Rectal smooth muscle tissue (tissue), 1 donor: ENCODE measurements around the gene CFAP97D2.
"Not testable (repeated sequence)": the region's sequence is repeated elsewhere in the genome, so short reads cannot be mapped to it uniquely, and the experiment has no call there.

Experiments used
- H3K27ac ChIP-seq: one replicate; pipeline ENCODE4 v1.7.0; 2013; ENCODE audit warnings: low read depth, low read length, inconsistent platforms
- H3K27me3 ChIP-seq: one replicate; pipeline ENCODE4 v1.7.0; 2013; ENCODE audit warnings: low read length; ENCODE audit not compliant: control insufficient read depth, insufficient read depth
- H3K36me3 ChIP-seq: one replicate; pipeline ENCODE4 v1.7.0; 2013; ENCODE audit warnings: low read length; ENCODE audit not compliant: control insufficient read depth, insufficient read depth
- H3K4me1 ChIP-seq: one replicate; pipeline ENCODE4 v1.7.0; 2013; ENCODE audit warnings: low read length; ENCODE audit not compliant: control insufficient read depth, insufficient read depth
- H3K4me3 ChIP-seq: one replicate; pipeline ENCODE4 v1.7.0; 2013; ENCODE audit warnings: low read length
- H3K9ac ChIP-seq: one replicate; pipeline ENCODE4 v1.7.0; 2013; ENCODE audit warnings: low read length

CFAP97D2 gene

DNA sequence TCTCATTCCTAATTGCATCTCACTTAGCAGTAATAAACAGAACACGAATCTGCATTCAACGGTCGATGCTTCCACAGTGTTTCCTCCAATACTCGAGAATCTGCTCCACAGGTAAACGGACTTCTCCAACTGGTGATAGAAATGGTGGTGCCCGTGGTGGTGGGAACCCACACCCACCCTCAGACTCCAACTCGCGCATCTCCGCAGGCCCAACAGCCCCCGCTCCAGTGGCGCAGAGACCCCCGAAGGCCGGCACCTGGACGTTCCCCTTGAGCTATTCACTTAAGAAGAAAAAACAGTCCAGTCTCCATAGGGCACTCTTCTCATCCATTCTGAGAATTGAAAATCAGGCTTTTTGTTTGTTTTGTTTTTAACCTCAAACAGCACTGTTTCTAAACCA lies 32.9 kb upstream of the CFAP97D2 start:
- H3K36me3 ChIP-seq = no peaks in the 10 kb centered on the region
- H3K9ac ChIP-seq = no peak overlapping the region
- no peaks in the 10 kb centered on the region for H3K4me1 ChIP-seq
- H3K27me3 ChIP-seq = no peaks in the 10 kb centered on the region
- no peak overlapping the region for H3K4me3 ChIP-seq
- no peak overlapping the region for H3K27ac ChIP-seq

DNA sequence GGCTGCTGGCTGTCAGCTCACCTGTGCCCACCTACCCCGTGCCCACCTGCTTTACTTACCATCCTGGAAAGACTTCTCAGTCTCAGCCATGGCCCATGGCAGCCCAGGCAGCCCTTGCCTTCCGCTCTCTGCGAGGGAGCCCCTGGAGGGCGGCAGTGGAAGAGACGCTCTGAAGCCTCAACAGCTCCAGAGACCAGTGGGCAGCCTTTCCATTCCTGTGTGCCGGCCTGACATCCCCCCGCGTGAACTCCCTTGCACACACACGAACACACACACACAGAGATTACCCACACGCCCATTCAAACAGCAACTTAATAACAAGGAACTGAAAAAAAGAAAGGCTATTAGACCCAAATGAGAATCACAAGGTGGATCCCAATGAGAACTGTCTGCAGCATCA lies 32.4 kb upstream of the CFAP97D2 start:
- Histone ChIP-seq H3K27me3 (no peaks in the 10 kb centered on the region), H3K27ac (no peak overlapping the region), H3K4me1 (no peaks in the 10 kb centered on the region), H3K36me3 (no peaks in the 10 kb centered on the region), H3K9ac (no peak overlapping the region), H3K4me3 (no peak overlapping the region)

DNA sequence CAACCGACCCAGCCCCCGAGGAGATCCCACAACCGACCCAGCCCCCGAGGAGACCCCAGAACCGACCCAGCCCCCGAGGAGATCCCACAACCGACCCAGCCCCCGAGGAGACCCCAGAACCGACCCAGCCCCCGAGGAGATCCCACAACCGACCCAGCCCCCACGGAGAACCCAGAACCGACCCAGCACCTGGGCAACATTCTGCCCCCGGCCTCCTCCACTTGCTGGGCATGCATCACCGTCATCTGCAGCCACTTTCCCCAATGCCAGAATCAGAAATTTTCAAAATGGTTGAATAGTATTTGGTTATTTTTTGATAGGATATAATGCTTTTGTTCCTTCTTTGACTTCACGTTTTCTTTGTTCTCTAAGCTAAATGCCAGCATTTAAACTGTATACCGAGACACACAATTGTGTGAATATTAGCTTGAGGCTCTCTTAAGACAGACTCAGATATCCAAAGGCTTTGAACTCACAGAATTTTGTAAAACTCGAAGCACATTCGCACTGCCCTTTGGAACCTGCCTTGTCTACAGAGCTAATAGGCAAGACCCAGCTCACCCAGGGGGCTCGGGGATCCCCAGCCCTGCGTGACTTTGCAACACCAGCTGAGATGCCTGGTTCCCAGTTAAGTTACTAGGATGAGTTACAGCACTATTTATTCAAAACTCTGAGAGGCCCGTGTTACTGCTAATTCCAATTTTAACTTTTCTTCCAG lies 31.1 kb upstream of the CFAP97D2 start:
- no peaks in the 10 kb centered on the region for H3K27me3 ChIP-seq
- no peak overlapping the region for H3K4me3 ChIP-seq
- no peak overlapping the region for H3K27ac ChIP-seq
- H3K36me3 ChIP-seq = no peaks in the 10 kb centered on the region
- no peak overlapping the region for H3K9ac ChIP-seq
- no peaks in the 10 kb centered on the region for H3K4me1 ChIP-seq

DNA sequence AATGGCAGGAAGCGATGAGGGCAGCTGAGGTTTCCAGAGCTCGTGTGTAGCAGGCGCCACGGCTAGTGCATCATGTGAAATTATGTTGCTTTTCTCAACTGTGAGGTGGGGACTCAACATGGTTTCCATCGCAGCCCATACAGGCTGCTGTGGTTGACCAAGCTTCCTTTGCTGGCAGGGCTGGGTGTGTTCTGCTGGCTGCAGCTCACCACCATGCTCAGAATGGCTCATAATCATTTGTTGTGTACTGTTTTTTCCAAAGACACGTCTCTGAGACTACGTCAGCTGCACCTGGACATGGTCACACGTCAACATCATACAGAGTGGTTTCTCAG lies 30.6 kb upstream of the CFAP97D2 start:
- Histone ChIP-seq H3K27me3 (no peaks in the 10 kb centered on the region), H3K9ac (no peak overlapping the region), H3K36me3 (no peaks in the 10 kb centered on the region), H3K4me3 (no peak overlapping the region), H3K27ac (no peak overlapping the region), H3K4me1 (no peaks in the 10 kb centered on the region)

DNA sequence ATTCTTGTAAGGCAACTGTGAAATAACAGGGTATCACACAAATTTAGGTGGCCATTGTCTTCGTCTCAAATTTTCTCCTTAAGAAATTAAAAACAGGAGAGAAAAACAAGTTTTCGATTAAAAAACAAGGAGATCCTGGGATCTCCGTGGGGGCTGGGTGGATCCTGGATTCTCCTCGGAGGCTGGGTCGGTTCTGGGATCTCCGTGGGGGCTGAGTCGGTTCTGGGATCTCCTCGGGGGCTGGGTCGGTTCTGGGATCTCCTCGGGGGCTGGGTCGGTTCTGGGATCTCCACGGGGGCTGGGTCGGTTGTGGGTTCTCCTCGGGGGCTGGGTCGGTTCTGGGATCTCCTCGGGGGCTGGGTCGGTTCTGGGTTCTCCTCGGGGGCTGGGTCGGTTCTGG lies 30.2 kb upstream of the CFAP97D2 start:
- not testable (repeated sequence) for H3K9ac ChIP-seq, H3K27ac ChIP-seq, H3K4me1 ChIP-seq, H3K27me3 ChIP-seq, H3K4me3 ChIP-seq, H3K36me3 ChIP-seq

DNA sequence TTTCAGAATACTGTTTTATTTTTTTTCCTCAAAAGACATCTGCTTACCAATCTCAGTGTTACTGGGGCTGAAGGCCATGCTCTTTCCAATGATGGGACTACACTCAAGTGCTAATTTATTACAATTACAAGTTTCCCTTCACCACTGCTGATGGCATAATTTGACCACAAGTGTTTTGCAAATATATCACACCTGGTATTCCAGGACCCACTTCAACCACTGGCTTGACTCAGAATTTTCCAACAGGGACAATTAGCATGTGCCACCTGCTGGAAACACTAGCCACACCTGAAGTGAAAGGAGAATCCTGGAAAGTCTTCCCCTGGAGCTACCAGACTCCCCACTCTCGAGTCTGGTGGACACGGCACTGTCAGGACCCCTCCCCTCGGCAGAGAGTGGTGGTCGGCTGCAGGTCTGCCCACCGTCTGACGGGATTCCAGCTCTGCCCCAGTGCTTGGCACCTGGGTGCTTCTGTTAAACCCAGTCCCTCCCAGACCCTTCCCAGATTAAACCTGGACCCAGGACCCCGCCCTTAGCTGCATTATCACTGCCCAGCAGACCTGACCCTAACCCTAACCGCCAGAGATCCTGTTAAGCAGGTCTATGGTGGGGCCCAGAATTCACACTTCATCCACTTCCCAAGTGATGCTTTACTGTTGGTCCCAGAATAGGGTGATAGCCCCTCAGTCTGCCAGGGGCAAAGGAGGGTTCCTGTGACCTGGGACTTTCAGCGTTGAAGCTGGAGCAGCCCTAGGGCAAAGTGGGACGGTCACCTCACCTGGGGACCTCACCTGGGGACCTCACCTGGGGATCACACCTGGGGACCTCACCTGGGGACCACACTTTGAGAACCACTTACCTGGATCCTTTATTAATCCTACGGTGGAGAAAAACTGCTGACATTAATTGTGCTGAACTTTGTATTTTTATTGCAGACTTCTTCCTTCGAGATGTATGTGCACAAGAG lies 29.0 kb upstream of the CFAP97D2 start:
- H3K36me3 ChIP-seq = no peaks in the 10 kb centered on the region
- no peak overlapping the region for H3K9ac ChIP-seq
- H3K4me1 ChIP-seq = no peaks in the 10 kb centered on the region
- no peak overlapping the region for H3K27ac ChIP-seq
- no peak overlapping the region for H3K4me3 ChIP-seq
- H3K27me3 ChIP-seq = no peaks in the 10 kb centered on the region

DNA sequence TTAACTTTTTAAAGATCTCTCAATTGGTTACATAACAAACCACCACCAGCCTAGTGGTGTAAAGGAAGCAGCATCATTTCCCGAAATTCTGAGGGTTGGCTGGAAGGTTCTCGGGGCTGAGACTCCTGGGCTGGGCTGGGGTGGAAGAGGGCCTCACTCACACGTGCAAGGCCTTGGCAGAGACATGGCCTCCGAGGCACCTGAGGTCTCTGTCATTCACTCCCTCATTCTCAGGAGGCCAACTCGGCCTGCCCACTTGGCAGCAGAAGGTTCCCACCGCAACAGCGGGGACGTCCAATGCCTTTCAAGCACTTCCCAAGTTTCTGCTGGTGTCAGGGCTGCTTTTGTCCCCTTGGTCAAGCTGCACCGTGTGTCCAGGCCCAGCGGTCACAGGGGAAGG lies 28.0 kb upstream of the CFAP97D2 start:
- no peaks in the 10 kb centered on the region for H3K4me1 ChIP-seq
- H3K27me3 ChIP-seq = no peaks in the 10 kb centered on the region
- no peak overlapping the region for H3K4me3 ChIP-seq
- no peak overlapping the region for H3K9ac ChIP-seq
- H3K27ac ChIP-seq = no peak overlapping the region
- no peaks in the 10 kb centered on the region for H3K36me3 ChIP-seq

DNA sequence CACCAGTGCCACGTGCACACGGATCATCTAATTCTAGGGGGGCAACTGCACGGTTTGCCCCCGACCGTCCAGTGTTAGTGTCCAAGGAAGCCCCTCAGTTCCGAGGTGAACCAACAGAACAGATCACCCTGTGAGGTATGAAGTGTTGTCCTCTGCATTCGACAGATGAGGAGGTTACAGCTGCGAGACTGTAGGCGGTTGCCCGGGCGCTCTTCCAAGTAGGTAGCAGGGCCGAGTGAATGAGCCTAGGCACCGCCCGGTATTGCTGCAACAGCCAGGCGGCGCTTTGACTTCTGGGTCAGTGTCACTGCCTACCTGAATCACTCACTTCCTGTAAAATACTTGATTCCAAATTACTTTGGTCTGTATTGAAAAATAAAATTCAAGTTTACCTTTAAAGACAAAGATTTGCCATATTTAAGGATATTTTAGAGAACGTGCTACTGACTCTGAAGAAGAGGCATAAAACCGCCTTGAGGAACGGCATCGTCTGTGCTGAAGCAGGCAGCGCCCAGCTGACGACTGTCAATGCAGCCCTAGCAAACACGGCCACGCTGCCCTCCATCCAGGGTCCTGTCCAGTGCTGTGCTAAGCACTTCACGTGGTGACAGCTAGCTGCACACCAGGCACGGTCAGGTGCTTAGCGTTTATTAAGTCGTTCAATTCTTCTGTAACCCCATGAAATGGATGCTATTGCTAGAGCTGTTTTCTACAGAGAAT lies 27.3 kb upstream of the CFAP97D2 start:
- Histone ChIP-seq H3K9ac (no peak overlapping the region), H3K4me3 (no peak overlapping the region), H3K27me3 (no peaks in the 10 kb centered on the region), H3K27ac (no peak overlapping the region), H3K36me3 (no peaks in the 10 kb centered on the region), H3K4me1 (no peaks in the 10 kb centered on the region)

DNA sequence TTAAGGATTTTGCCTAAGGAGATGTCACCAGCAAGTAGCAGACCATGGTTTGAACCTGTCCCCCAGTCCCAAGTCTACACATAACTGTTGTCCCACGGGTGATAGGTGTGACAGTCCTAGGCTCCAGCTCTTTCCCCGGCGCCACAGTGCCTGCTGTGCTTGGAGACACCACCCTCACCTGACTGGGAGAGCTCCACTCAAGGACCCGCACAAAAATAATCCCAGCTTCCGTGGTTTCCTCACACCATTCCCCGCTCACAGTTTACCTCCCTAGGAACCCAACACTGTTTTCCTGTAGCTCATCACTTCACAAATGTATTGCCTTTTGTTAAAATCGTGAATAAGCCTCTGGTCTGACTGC lies 26.8 kb upstream of the CFAP97D2 start:
- H3K27ac ChIP-seq = no peak overlapping the region
- no peak overlapping the region for H3K4me3 ChIP-seq
- H3K36me3 ChIP-seq = no peaks in the 10 kb centered on the region
- no peak overlapping the region for H3K9ac ChIP-seq
- H3K4me1 ChIP-seq = no peaks in the 10 kb centered on the region
- no peaks in the 10 kb centered on the region for H3K27me3 ChIP-seq

DNA sequence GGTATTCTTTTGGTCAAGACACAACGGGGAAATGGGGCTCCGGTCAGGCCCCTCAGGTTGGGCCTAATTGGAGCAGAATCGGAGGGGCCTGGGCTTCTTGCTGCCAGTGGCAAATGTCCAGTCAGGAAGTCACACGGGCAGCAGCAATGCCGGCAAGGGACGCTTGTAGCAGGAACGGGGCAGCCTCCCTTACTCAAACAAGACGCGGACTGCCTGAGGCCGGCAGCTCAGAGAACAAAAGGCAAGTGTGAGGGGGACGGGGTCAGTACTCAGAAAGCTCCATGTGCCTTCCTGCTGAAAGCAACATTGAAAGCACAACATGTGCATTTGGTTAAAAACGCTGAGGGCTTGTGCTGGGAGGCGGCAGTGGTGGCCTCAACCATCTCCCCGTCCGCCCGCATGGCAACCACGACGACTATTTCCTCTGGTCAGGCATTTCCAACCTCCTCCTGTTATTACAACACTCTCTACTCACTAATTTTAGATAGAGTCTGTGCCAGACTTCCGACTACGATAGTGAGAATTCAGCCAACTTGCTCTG lies 26.2 kb upstream of the CFAP97D2 start:
- H3K4me3 ChIP-seq = no peak overlapping the region
- H3K27ac ChIP-seq = no peak overlapping the region
- no peaks in the 10 kb centered on the region for H3K27me3 ChIP-seq
- no peak overlapping the region for H3K9ac ChIP-seq
- H3K36me3 ChIP-seq = no peaks in the 10 kb centered on the region
- no peaks in the 10 kb centered on the region for H3K4me1 ChIP-seq

DNA sequence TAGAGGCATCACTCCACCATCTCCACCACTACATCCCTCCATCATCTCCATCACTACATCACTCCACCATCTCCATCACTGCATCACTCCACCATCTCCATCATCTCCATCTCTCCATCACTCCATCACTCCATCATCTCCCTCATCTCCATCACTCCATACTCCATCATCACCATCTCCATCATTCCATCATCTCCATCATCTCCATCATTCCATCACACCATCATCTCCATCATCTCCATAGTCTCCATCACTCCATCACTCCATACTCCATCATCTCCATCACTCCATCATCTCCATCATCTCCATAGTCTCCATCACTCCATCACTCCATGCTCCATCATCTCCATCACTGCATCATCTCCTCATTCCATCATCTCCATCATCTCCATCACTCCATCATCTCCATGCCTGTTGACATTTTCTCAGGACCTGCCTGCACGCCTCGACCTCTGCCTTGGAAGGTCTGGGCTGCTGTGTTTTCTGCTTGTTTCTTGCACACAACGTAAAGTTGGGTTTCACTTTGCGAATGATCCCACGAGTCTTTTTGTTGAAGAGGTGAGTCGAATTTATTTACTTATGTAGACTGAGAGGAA lies 25.5 kb upstream of the CFAP97D2 start:
- Histone ChIP-seq H3K4me3 (no peak overlapping the region), H3K27me3 (no peaks in the 10 kb centered on the region), H3K4me1 (no peaks in the 10 kb centered on the region), H3K27ac (no peak overlapping the region), H3K9ac (no peak overlapping the region), H3K36me3 (no peaks in the 10 kb centered on the region)

DNA sequence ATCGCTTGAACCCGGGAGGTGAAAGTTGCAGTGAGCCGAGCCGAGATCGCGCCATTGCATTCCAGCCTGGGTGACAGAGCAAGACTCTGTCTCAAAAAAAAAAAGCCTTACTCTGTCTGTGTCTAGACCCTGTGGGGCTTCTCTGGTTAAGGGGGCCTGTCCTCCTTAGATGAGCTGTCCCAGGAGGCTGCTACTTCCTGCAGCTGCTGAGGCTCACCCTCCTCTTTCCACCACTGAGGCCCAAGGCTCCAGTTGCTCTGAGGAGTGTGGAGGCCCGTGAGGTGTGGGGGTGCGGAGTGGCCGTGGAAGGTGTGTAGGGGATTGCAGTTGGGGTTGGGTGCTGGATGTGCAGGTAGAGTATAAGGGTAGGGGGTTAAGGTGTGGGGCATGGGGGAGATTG lies 24.6 kb upstream of the CFAP97D2 start:
- Histone ChIP-seq H3K36me3 (no peaks in the 10 kb centered on the region), H3K9ac (no peak overlapping the region), H3K27me3 (no peaks in the 10 kb centered on the region), H3K27ac (no peak overlapping the region), H3K4me3 (no peak overlapping the region), H3K4me1 (no peaks in the 10 kb centered on the region)
